Upper lobe of left lung (tissue), 4 donors: ENCODE measurements around the gene KDM2A.

ENCODE experiments used
- CTCF ChIP-seq, 6 experiments: fragments of 450-650 bp in 4 of 6; fragments of 200-600 bp in 2 of 6; sonication (generic) in 2 of 6; IDR thresholded peaks; one replicate each; pipeline ENCODE4 v1.5.1; 2016 to 2019; ENCODE audit warnings: antibody characterized with exemption in 6 of 6
- EP300 ChIP-seq, 4 donors: sonication (generic); formaldehyde crosslinking; IDR thresholded peaks; one replicate each; pipeline ENCODE4 v1.5.1; 2017; ENCODE audit warnings: antibody characterized with exemption in 4 of 4, control low read depth in 2 of 4
- POLR2A ChIP-seq, 4 donors: fragments of 450-650 bp; IDR thresholded peaks; one replicate each; pipeline ENCODE4 v1.5.1; 2016 to 2017; ENCODE audit warnings: antibody characterized with exemption in 4 of 4, mild to moderate bottlenecking in 2 of 4

GRCh38 chr11:67238894-67239782 lies 120.1 kb downstream of the KDM2A start:
- no peak for TF ChIP-seq CTCF (IDR thresholded peaks at IDR 0.05)
- no peak for TF ChIP-seq EP300 (IDR thresholded peaks at IDR 0.05)
- no peak for TF ChIP-seq POLR2A (IDR thresholded peaks at IDR 0.05)
